HepG2 (cell line): ENCODE results near the gene XPC. TPM values are rescaled to one million over a fixed set of nuclear protein-coding genes. Genes with fewer than 3 reads are reported as not detected.

Experiments used
- CEBPB ChIP-seq: IDR thresholded peaks from 2 replicates; pipeline ENCODE4 v1.6.1; 2011; ENCODE audit warnings: low read depth, low read length, improper control_type of control experiment, borderline replicate concordance
- EP300 ChIP-seq, 3 experiments: sonication (generic) in 1 of 3; formaldehyde crosslinking in 1 of 3; IDR thresholded peaks; 2 replicates each; pipeline versions ENCODE4 v1.5.1 to v1.6.1; 2011 to 2020; ENCODE audit warnings: low read depth in 2 of 3, low read length in 2 of 3, borderline replicate concordance in 1 of 3, improper control_type of control experiment in 1 of 3, mild to moderate bottlenecking in 1 of 3, missing genetic modification reagents in 1 of 3, moderate library complexity in 1 of 3
- HMG20B ChIP-seq: conservative IDR thresholded peaks from 2 replicates; pipeline ENCODE4 v1.6.1; 2016; ENCODE audit warnings: missing genetic modification reagents, missing compliant biosample characterization
- HOXA3 ChIP-seq: sonication (generic); formaldehyde crosslinking; IDR thresholded peaks from 2 replicates; pipeline ENCODE4 v1.5.0; 2020; ENCODE audit warnings: missing genetic modification reagents
- PPARG ChIP-seq: conservative IDR thresholded peaks from 2 replicates; pipeline ENCODE4 v1.6.1; 2016; ENCODE audit warnings: missing biosample characterization, missing genetic modification reagents
- SOX13 ChIP-seq, 3 experiments: fragments of 450-650 bp in 1 of 3; sonication (generic) in 1 of 3; formaldehyde crosslinking in 1 of 3; IDR thresholded peaks in 2 of 3; conservative IDR thresholded peaks in 1 of 3; 2 replicates each; pipeline versions ENCODE4 v1.5.0 to v1.6.1; 2016 to 2020; ENCODE audit warnings: antibody characterized with exemption in 1 of 3, mild to moderate bottlenecking in 1 of 3, missing compliant biosample characterization in 1 of 3, missing genetic modification reagents in 1 of 3, moderate library complexity in 1 of 3
- TBL1XR1 ChIP-seq: fragments of 150-350 bp; IDR thresholded peaks from 2 replicates; pipeline ENCODE4 v1.6.1; 2014; ENCODE audit warnings: borderline replicate concordance, low read length; ENCODE audit not compliant: partially characterized antibody
- ZMYM3 ChIP-seq: sonication (generic); formaldehyde crosslinking; IDR thresholded peaks from 2 replicates; pipeline ENCODE4 v1.5.1; 2020; ENCODE audit warnings: mild to moderate bottlenecking, missing genetic modification reagents
- ZNF317 ChIP-seq: sonication (generic); formaldehyde crosslinking; IDR thresholded peaks from 2 replicates; pipeline ENCODE4 v1.5.0; 2020; ENCODE audit warnings: mild to moderate bottlenecking, missing genetic modification reagents
- ZNF501 ChIP-seq: sonication (generic); formaldehyde crosslinking; IDR thresholded peaks from 2 replicates; pipeline ENCODE4 v1.5.1; 2020; ENCODE audit warnings: mild to moderate bottlenecking, moderate library complexity, missing genetic modification reagents
- ZNF629 ChIP-seq: sonication (generic); formaldehyde crosslinking; conservative IDR thresholded peaks from 2 replicates; pipeline ENCODE4 v1.5.0; 2020; ENCODE audit warnings: missing genetic modification reagents
- polyA plus RNA-seq, 8 experiments: library from polyadenylated mRNA; depleted of rRNA in 3 of 8; stranded (reverse) in 7 of 8; unstranded in 1 of 8; fragments of >200 nt; fragmentation: Illumina TruSeq in 4 of 8; extraction: Trizol in 4 of 8; gene quantifications; 2 replicates each; pipeline versions ENCODE4 v1.2.1 to v1.2.3, GENCODE V29; 2011 to 2016; ENCODE audit warnings: low read depth in 4 of 8, missing spikeins in 1 of 8, mixed read lengths in 1 of 8; ENCODE audit not compliant: insufficient read depth in 1 of 8
- total RNA-seq, 5 experiments: library from RNA; depleted of rRNA; stranded (reverse); fragments of >200 nt; fragmentation: Illumina TruSeq; extraction: Trizol; gene quantifications; 2 replicates each; pipeline ENCODE4 v1.2.3, GENCODE V29; 2016; ENCODE audit warnings: low read depth in 1 of 5
- TF ChIP-seq, protein P1 (sequence below): sonication (generic); formaldehyde crosslinking; IDR thresholded peaks from 2 replicates; pipeline ENCODE4 v1.4.0; 2020; ENCODE audit warnings: missing genetic modification reagents, low read depth, mild to moderate bottlenecking, borderline replicate concordance
- TF ChIP-seq, protein P2 (sequence below): sonication (generic); formaldehyde crosslinking; IDR thresholded peaks from 2 replicates; pipeline ENCODE4 v1.4.0; 2020; ENCODE audit warnings: missing genetic modification reagents
- TF ChIP-seq, protein P3 (sequence below): IDR thresholded peaks from 2 replicates; pipeline ENCODE4 v1.6.1; 2016; ENCODE audit warnings: missing compliant biosample characterization, missing genetic modification reagents, borderline replicate concordance
- TF ChIP-seq, protein P4 (sequence below): sonication (generic); formaldehyde crosslinking; IDR thresholded peaks from 2 replicates; pipeline ENCODE4 v1.5.1; 2020; ENCODE audit warnings: missing genetic modification reagents, mild to moderate bottlenecking, borderline replicate concordance
- TF ChIP-seq, protein P5 (sequence below): IDR thresholded peaks from 2 replicates; pipeline ENCODE4 v1.6.1; 2016; ENCODE audit warnings: low read depth, borderline replicate concordance

The XPC gene
- total and polyA plus RNA-seq, 2 of the 13 experiments (the other 11 are each of a cell fraction or from before 2014, with no cell fraction given) = 9.4 to 24.1 TPM

DNA sequence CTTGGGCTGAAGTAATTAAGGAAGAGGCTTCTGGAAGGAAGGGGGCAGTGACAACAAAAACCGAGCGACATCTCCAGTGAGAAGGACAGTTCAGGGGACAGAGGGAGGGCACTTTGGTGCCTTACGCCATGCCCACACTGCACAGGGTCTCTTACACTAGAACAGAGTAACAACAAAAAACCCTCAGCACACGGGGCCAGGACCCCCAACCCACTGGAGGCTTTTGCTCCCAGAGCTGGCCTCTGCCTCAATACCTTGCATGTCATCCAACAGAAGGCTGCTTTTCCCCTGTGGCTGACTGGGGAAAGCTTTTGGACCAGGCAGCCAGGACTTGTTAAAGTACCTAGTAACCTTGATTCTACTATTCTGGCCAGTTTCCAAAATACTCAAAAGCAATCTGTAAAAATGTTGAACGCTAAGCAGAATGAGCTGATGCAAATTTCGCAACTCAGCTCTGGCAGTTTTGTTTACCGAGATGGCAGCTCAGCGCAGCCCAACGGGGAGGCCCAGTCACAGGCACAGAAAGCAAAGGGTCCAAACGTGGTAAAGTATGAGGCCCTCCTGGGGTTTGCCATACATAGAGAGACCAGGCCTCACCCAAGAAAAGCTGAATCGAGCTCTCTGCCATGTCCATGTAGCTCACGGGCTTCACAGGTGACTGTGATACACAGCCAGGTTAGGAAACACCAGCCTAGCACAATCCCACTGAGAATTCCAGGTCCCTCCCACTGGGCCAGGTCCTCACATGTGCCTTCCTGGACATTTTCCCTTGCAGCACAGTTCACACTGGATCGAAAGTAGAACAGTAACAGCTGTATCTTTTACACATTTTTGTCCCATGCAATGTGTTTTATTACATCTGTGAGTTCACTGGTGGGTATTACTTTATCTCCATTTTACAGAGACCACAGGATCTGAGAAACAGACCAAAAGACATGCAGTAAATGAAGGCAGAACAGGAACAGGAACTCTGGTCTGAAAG is 59.7 kb downstream of the XPC start (continued):
- TF ChIP-seq, protein P1, sequence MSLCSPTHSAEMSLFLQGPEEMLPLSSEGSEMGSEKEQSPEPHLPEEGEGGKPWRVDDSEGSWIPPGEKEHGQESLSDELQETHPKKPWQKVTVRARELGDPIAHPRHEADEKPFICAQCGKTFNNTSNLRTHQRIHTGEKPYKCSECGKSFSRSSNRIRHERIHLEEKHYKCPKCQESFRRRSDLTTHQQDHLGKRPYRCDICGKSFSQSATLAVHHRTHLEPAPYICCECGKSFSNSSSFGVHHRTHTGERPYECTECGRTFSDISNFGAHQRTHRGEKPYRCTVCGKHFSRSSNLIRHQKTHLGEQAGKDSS (CRISPR knock-in tag) = 0 out of 2 replicates have a peak, but pooled peaks have one; percentile 20
- 0 out of 2 replicates have a peak, but pooled peaks have one; percentile 46 for TF ChIP-seq ZMYM3
- TF ChIP-seq, protein P2, sequence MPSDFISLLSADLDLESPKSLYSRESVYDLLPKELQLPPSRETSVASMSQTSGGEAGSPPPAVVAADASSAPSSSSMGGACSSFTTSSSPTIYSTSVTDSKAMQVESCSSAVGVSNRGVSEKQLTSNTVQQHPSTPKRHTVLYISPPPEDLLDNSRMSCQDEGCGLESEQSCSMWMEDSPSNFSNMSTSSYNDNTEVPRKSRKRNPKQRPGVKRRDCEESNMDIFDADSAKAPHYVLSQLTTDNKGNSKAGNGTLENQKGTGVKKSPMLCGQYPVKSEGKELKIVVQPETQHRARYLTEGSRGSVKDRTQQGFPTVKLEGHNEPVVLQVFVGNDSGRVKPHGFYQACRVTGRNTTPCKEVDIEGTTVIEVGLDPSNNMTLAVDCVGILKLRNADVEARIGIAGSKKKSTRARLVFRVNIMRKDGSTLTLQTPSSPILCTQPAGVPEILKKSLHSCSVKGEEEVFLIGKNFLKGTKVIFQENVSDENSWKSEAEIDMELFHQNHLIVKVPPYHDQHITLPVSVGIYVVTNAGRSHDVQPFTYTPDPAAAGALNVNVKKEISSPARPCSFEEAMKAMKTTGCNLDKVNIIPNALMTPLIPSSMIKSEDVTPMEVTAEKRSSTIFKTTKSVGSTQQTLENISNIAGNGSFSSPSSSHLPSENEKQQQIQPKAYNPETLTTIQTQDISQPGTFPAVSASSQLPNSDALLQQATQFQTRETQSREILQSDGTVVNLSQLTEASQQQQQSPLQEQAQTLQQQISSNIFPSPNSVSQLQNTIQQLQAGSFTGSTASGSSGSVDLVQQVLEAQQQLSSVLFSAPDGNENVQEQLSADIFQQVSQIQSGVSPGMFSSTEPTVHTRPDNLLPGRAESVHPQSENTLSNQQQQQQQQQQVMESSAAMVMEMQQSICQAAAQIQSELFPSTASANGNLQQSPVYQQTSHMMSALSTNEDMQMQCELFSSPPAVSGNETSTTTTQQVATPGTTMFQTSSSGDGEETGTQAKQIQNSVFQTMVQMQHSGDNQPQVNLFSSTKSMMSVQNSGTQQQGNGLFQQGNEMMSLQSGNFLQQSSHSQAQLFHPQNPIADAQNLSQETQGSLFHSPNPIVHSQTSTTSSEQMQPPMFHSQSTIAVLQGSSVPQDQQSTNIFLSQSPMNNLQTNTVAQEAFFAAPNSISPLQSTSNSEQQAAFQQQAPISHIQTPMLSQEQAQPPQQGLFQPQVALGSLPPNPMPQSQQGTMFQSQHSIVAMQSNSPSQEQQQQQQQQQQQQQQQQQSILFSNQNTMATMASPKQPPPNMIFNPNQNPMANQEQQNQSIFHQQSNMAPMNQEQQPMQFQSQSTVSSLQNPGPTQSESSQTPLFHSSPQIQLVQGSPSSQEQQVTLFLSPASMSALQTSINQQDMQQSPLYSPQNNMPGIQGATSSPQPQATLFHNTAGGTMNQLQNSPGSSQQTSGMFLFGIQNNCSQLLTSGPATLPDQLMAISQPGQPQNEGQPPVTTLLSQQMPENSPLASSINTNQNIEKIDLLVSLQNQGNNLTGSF (CRISPR knock-in tag) = no peak
- no peak for TF ChIP-seq SOX13 (IDR thresholded peaks at IDR 0.05)
- peak in 1 of 2 experiments; percentile 61; a peak in 1 of 4 replicates for TF ChIP-seq SOX13 (CRISPR knock-in tag; conservative IDR thresholded peaks at IDR 0.05 in 1 of 2, IDR thresholded peaks at IDR 0.05 in 1 of 2)
- TF ChIP-seq HOXA3 (CRISPR knock-in tag) = peak; percentile 68
- TF ChIP-seq, protein P3, sequence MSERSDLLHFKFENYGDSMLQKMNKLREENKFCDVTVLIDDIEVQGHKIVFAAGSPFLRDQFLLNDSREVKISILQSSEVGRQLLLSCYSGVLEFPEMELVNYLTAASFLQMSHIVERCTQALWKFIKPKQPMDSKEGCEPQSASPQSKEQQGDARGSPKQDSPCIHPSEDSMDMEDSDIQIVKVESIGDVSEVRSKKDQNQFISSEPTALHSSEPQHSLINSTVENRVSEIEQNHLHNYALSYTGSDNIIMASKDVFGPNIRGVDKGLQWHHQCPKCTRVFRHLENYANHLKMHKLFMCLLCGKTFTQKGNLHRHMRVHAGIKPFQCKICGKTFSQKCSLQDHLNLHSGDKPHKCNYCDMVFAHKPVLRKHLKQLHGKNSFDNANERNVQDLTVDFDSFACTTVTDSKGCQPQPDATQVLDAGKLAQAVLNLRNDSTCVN = peak; percentile 17; the same call in 1 of the 2 replicates
- 0 out of 2 replicates have a peak, but pooled peaks have one; percentile 49 for TF ChIP-seq HMG20B
- TF ChIP-seq CEBPB = peak; percentile 97
- no peak for TF ChIP-seq TBL1XR1
- 0 out of 2 replicates have a peak, but pooled peaks have one; percentile 48 for TF ChIP-seq ZNF501 (CRISPR knock-in tag)
- peak; percentile 40; the same call in 1 of the 2 replicates for TF ChIP-seq PPARG
- TF ChIP-seq, protein P4, sequence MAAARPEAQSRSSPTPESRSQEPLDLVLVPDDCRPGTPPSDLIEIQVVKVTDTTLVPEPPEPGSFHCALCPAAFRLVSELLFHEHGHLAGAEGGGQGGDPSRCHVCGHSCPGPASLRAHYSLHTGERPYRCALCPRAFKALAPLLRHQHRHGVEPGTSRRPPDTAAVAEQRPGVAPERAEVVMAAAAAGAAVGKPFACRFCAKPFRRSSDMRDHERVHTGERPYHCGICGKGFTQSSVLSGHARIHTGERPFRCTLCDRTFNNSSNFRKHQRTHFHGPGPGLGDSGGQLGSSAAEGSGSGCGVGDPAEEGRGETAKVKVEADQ (CRISPR knock-in tag) = 0 out of 2 replicates have a peak, but pooled peaks have one; percentile 41
- no peak for TF ChIP-seq ZNF629 (CRISPR knock-in tag)
- TF ChIP-seq, protein P5, sequence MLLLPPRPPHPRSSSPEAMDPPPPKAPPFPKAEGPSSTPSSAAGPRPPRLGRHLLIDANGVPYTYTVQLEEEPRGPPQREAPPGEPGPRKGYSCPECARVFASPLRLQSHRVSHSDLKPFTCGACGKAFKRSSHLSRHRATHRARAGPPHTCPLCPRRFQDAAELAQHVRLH (CRISPR knock-in tag) = 0 out of 2 replicates have a peak, but pooled peaks have one; percentile 67
- TF ChIP-seq ZNF317 = peak; percentile 39; the same call in 1 of the 2 replicates
- TF ChIP-seq EP300 (IDR thresholded peaks at IDR 0.05; ENCODE audit: low read depth in 2 of 2, low read length in 2 of 2) = peak; percentile 18 to 60; a peak in 3 of 4 replicates
- TF ChIP-seq EP300 (CRISPR knock-in tag; IDR thresholded peaks at IDR 0.05; ENCODE audit: borderline replicate concordance) = no peak
